Lung (tissue), 12 donors: ENCODE results near the gene UPK3A. TPM values are rescaled to one million over a fixed set of nuclear protein-coding genes. Genes with fewer than 3 reads are reported as not detected.

Experiments
- ATAC-seq: fragments of 200-7000 bp; cut with Tn5 transposase; one replicate; pipeline ENCODE4 v1.9.1; 2020; ENCODE audit warnings: moderate number of reproducible peaks; ENCODE audit not compliant: insufficient read depth, low FRiP score
- DNase-seq, 3 donors: peaks; one replicate each; pipeline ENCODE4 v3.0.0-alpha.2; 2013 to 2017
- H3K27ac ChIP-seq, 2 donors: one replicate each; pipeline ENCODE4 v1.5.1; 2013; ENCODE audit warnings: mild to moderate bottlenecking in 2 of 2, moderate library complexity in 2 of 2, control low read depth in 1 of 2, inconsistent platforms in 1 of 2, low read depth in 1 of 2, low read length in 1 of 2
- H3K27me3 ChIP-seq, 3 donors: one replicate each; pipeline ENCODE4 v1.5.1; 2013; ENCODE audit warnings: low read length in 2 of 3; ENCODE audit not compliant: control insufficient read depth in 3 of 3, insufficient read depth in 3 of 3
- H3K36me3 ChIP-seq, 4 donors: one replicate each; pipeline ENCODE4 v1.5.1; 2013; ENCODE audit warnings: low read length in 4 of 4, mild to moderate bottlenecking in 1 of 4, moderate library complexity in 1 of 4; ENCODE audit not compliant: control insufficient read depth in 4 of 4, insufficient read depth in 4 of 4
- H3K4me1 ChIP-seq, 5 donors: one replicate each; pipeline ENCODE4 v1.5.1; 2013; ENCODE audit warnings: low read length in 5 of 5, mild to moderate bottlenecking in 2 of 5, moderate library complexity in 1 of 5; ENCODE audit not compliant: control insufficient read depth in 5 of 5, insufficient read depth in 5 of 5
- H3K4me3 ChIP-seq: one replicate; pipeline ENCODE4 v1.5.1; 2013; ENCODE audit warnings: mild to moderate bottlenecking, control low read depth, moderate library complexity
- H3K9ac ChIP-seq, 2 donors: one replicate each; pipeline ENCODE4 v1.5.1; 2013; ENCODE audit warnings: low read length in 2 of 2, control low read depth in 1 of 2; ENCODE audit not compliant: insufficient read depth in 1 of 2
- H3K9me3 ChIP-seq, 4 donors: one replicate each; pipeline ENCODE4 v1.5.1; 2013; ENCODE audit warnings: low read length in 3 of 4, mild to moderate bottlenecking in 1 of 4, moderate library complexity in 1 of 4; ENCODE audit not compliant: control insufficient read depth in 4 of 4, insufficient read depth in 3 of 4
- CTCF ChIP-seq: IDR thresholded peaks from 2 replicates; pipeline ENCODE4 v1.5.1; 2012; ENCODE audit warnings: mild to moderate bottlenecking; ENCODE audit errors: control extremely low read depth, extremely low read depth
- WGBS, 2 donors: extraction: QIAGEN DNeasy Blood & Tissue Kit; methylation state at CpG; one replicate each; pipeline ENCODE4 v1.1.7; 2013; 5-methylcytosine and 5-hydroxymethylcytosine counted together
- polyA plus RNA-seq, 2 donors: library from polyadenylated mRNA; stranded (reverse); fragments of 200-250 nt; gene quantifications; one replicate each; pipeline ENCODE4 v1.2.1, GENCODE V29; 2013
- total RNA-seq, 2 donors: library from RNA; depleted of rRNA in 1 of 2; stranded (reverse); fragments of >200 nt in 1 of 2; gene quantifications; one replicate each; pipeline ENCODE4 v1.2.1, GENCODE V29; 2014 to 2021
- donor health status: control.
- donor health status: control.
- donor health status: Bipolar disorder and iron deficiency.
- donor health status: healthy.
- donor health status: DM: yes; HTN: yes; CAD: no.

UPK3A gene
- total and polyA plus RNA-seq, 4 donors = 0.30 to 0.55 TPM; not detected in 2

- ATAC-seq = no peak
- no peak for TF ChIP-seq CTCF
- peaks cover 0 to 4% (median 0%) of the 10 kb centered on the region in 3 donors for H3K27me3 ChIP-seq
- H3K4me3 ChIP-seq = no peak overlapping the region
- no peaks in the 10 kb centered on the region for H3K9me3 ChIP-seq
- no peak overlapping the region for H3K27ac ChIP-seq
- 54 to 59% methylated on average over 16 of the region's 16 CpGs for WGBS, 2 donors
- H3K9ac ChIP-seq = no peak overlapping the region
- peak; percentile 62 to 65 (median 63) for DNase-seq
- peaks cover 0 to 14% (median 6%) of the 10 kb centered on the region in 5 donors for H3K4me1 ChIP-seq
- no peaks in the 10 kb centered on the region for H3K36me3 ChIP-seq
Measured at GRCh38 chr22:45285263-45286058, 712 bp downstream of the UPK3A start.

- H3K27me3 ChIP-seq = peaks cover 0 to 4% (median 0%) of the 10 kb centered on the region in 3 donors
- no peak overlapping the region for H3K4me3 ChIP-seq
- DNase-seq = no peak
- 74 to 77% methylated on average over 12 of the region's 12 CpGs for WGBS, 2 donors
- H3K27ac ChIP-seq = no peak overlapping the region
- peaks cover 0 to 14% (median 7%) of the 10 kb centered on the region in 5 donors for H3K4me1 ChIP-seq
- H3K9ac ChIP-seq = no peak overlapping the region
- ATAC-seq = no peak
- H3K36me3 ChIP-seq = no peaks in the 10 kb centered on the region
- TF ChIP-seq CTCF = no peak
- no peaks in the 10 kb centered on the region for H3K9me3 ChIP-seq
Measured at GRCh38 chr22:45286854-45287551, 2.3 kb downstream of the UPK3A start.

DNA sequence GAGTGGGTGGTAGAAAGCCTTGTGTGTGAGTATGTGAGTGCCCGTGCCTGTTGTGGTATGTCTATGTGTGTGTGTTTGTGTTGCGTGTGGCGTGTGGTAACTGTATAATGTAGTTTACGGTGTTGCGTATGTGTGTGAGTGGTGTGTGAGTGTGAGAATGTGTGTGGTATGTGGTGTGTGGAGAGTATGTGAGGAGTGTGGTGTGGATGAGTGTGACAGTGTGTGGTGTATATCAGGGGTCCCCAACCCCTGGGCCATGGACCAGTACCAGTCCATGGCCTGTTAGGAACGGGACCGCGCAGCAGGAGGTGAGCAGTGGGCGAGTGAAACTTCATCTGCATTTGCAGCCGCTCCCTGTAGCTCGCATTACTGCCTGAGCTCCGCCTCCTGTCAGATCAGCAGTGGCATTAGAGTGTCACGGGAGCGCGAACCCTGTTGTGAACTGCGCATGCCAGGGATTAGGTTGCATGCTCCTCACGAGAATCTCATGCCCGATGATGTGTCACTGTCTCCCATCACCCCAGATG, 5.7 kb downstream of the UPK3A start:
- H3K36me3 ChIP-seq = no peaks in the 10 kb centered on the region
- H3K27me3 ChIP-seq = no peaks in the 10 kb centered on the region
- no peaks in the 10 kb centered on the region for H3K9me3 ChIP-seq
- H3K4me3 ChIP-seq = no peak overlapping the region
- ATAC-seq (no peak), DNase-seq (peak in 1 of 3 donors; percentile 43)
- no peak overlapping the region for H3K27ac ChIP-seq
- H3K4me1 ChIP-seq = peaks cover 0 to 4% (median 3%) of the 10 kb centered on the region in 5 donors
- 48 to 70% methylated on average over 18 of the region's 18 CpGs for WGBS, 2 donors
- TF ChIP-seq CTCF = no peak
- no peak overlapping the region for H3K9ac ChIP-seq
